Glomerular visceral epithelial cell (primary cell): Measurements from ENCODE around the gene CHST11.

Source experiments
- DNase-seq: peaks from one replicate; pipeline ENCODE4 v3.0.0-alpha.2; 2016; ENCODE audit errors: extremely low spot score

Gene CHST11

DNA sequence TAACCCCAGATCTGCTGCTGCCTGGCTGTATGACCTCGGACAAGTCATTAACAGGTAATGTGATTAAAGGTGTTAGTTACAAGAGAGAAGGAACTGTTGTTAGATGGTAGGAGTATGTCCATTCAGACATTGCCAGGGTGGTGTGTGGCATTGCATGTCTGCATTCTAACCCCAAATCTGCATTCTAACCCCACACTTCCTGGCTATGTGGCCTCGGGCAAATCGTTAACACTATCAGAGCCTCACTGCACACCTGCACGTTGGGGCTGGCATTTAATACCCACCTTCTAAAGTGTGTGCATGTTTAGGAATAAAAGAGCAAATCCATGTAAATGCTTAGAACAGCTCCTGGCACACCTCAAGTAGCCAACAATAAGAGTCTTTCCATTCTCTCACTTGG is 46.4 kb downstream of the CHST11 start:
- DNase-seq = no peak

DNA sequence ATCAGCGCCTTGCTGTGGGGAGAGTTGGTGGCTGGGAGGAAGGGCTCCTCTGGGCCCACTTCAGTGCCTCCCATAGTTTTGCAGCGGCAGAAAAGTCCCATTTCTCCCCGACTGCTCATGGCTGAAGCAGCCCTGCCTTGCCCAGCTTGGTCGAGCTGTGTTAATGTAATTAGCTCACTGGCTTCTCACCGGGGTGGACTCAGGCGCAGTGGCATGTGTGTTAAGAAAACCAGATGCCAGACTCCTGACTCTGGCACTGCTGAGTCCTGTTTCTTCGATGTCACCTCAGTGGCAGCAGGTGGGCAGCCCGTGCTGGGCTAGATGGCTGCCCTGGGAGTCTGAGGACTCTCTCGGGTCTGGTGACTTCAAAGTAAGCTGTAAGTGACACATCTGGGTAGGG is 47.4 kb downstream of the CHST11 start:
- no peak for DNase-seq

DNA sequence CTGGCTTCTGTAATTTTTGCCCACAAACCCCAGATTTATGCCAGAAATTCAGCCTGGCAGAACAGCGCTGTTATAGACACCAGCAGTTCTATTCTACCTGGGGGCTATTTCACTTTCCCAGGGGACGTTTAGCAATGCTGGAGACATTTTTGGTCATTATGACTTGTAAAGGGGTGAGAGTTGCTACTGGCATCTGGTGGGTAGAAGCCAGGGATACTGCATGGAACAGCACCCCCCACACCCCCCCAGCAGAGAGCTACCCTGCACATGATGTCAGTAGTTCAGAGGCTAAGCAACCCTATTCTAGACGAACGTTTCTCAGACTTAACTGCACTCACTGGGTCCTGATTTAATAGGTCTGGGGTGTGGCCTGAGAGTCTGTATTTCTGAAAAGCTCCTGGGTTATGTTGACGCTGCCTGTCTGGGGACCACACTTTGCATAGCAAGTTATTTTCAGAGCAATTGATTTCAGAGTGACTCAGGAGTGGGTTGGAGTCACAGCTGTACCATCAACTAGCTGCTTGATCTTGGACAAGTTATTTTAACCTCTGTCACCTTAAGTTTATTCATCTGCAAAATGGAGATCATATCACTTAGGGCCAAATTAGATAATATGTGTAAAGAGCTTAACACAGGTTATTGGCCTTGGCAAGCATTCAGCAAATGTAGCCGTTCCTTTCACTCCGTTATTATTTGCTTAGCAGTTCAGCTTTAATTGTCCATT is 48.5 kb downstream of the CHST11 start:
- DNase-seq = no peak

DNA sequence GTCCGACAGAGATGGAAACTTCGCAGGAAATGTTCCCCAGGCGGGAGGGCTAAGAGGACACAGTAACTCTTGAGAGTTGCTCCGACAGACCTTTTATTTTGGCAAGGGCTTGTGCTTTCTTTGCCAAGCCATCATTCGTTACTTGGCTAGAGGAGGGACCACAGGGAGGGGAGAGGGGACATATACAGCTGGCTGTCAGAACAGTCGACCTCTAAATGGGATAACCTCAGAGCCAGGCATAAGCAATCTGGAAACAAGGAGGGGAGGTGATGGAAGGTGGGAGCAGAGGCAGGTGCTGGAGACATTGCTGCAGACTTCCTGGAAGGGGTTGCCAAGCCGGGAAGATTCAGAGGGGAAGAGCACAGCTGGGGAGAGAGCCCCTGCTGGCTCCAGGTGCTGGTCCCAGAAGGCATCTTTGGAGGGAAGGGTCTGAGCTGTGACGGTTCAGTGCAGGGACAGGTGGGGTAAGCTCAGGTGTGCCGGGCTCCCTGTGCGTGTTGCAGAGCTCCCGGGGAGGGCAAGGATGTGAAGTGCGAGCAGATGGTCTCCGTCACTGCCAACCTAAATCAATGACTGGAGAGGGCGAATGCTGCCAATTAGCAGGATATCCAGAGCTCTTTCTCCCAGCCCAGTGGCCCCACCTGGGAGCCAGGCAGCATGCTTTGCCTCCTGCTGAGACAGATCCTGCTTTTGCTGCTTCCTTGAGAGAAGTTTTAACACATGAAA is 50.1 kb downstream of the CHST11 start:
- DNase-seq = no peak

DNA sequence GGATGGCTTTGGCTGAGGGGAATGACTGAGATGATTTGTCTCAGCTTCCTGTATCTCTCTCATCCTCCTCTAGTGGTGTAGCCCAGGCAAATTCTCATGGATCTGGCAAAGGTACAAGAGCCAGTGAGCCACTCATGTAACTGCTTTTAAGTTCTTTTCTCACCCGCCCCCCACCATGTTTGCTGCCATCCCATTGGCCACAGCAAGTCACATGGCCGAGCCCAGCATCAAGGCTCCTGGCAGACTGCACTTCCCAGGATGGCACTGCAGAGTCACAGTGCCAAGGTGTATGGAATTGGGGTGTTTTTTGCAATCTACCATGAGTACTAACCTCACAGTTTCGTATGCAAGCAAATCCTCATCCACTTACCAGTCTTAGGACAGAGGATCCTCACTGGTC is 50.9 kb downstream of the CHST11 start:
- DNase-seq = no peak

DNA sequence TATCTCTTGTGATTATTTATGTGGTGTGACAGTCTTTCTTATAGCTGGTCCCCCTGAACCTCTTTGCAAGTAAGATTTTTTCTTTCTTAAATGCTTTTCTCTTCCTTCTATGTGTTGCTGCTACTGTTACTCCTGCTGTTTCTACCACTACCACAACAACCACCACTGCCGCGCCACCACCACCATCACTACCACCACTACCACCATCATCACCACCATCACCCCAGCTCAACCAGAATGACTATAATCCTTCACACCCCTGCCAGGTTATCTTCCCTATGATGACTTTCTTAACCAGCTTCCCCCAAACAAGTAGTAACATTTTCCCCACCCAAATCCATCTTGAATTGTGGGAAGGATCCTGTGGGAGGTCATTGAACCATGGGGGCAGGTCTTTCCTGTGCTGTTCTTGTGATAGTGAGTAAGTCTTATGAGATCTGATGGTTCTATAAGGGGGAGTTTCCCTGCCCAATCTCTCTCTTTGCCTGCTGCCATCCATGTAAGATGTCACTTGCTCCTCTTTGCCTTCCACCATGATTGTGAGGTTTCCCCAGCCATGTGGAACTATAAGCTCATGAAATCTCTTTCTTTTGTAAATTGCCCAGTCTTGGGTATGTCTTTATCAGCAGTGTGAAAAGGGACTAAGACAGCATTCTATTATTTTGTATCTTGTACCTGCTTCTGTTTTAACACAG is 52.2 kb downstream of the CHST11 start:
- no peak for DNase-seq

DNA sequence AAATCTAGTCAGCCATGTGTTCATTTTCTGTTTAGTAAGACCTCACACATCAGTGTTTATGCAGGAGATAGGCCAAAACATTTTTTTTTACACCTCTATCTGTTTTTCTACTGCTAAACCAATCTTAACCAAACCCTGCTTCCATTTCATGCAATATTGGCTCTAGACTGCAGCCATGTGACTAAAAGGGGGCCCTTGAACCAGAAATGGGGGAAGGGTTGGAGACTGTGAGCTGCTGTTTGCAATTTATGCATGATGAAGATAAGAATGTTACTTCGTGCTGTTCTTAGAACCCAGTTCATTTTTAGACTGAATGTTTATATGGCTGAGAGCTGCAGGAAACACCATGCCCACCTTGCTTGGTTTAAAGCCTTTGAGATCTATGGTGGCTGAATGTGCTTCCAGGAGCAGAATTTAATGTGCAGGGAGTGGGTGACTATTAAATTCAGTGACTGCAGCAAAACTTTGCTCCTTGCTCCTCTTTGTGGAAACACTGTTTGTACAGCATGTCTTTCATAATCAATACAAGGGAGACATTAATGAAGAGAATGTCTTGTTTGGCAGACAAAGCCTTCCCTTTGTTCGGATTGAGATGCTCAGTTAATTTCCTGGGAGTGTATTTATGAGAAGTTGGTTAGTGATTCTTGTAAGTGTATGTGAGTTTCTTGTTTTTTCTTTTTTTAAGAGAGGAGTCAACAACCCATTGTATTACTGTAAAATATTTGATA is 53.6 kb downstream of the CHST11 start:
- DNase-seq = no peak

DNA sequence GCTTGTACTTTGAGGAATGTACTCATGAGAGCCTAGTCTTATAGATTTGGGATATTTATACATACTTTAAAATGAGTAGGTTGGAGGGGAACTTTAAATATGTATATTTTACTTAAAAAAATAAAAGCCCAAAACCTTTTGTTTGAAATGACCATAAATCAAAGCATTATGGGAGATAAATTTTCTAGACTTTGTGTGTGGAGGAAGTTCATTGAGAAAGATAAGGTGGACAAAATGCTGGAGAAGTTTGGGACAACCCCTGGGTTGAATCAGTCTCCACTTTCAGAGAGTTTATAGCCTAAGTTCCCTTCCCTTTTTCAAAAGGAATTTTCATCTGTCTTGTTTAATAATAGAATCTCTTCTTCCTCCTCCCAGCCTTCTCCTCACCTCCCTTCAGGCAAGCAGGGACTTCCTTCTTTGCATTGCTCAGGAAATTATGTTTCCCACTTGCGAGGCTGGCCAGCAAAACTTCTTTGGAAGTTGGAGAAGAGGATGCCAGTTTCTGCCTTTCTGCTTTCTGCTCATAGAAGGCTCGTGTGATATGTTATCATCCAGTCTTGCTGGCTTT is 54.2 kb downstream of the CHST11 start:
- no peak for DNase-seq

DNA sequence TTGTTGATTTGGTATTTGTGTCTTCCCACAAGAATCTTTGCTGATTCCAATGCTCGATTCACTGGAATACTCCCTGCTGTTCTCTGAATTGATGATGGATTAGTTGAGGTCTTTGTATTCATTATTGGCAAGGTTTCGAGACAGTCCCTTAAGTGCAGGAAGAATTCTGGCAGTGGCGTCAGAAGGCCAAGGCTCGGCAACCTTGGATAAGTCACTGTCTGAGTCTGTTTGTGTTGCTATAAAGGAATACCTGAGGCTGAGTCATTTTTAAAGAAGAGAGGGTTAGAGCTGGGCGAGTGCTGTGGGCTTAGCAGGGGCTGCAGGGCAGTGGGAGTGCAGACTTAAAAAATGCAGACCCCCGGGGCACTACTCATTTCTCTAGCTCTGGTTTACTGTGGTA is 56.9 kb downstream of the CHST11 start:
- no peak for DNase-seq

DNA sequence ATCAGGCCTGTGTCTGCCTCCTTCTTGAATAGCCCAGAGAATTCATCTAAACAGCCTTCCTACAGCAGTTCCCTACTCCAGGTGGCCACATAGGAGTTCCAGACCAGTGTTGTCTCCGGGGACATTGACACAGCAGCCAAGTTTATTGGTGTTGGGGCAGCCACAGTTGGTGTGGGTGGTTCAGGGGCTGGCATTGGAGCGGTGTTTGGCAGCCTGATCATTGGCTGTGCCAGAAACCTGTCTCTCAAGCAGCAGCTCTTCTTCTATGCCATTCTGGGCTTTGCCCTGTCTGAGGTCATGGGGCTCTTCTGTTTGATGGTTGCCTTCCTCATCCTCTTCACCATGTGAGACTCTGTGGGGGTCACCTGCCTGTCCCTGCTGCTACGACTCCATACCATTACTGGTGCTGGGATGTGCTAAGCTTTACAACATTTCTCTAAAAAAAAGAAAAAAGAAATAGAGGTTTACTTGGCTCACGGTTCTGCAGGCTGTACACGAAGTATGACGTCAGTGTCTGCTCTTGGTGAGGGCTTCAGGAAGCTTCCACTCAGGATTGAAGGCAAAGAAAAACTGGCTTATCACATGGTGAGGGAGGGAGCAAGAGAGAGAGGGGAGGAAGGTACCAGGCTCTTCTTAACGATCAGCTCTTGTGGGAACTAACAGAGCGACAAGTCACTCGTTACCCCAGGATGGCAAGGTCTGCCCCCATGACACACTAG is 57.5 kb downstream of the CHST11 start:
- DNase-seq = no peak

DNA sequence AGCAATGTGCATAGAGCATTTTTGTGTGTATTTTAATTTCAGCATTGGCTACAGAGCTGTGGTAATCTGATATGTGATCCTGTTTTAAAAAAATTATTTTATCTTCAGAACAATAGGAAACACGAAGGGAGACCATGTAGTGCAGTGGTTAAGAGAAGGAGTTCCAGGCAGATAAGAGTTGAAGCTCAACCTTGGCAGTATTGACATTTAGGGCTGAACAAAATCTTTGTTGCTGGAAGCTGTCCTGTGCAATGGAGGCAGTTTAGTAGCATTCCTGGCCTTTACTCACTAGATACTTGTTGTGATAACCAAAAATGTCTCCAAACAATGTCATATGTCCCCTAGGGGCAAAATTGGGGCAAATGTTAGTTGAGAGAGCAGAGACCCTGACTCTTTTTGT is 59.2 kb downstream of the CHST11 start:
- no peak for DNase-seq

DNA sequence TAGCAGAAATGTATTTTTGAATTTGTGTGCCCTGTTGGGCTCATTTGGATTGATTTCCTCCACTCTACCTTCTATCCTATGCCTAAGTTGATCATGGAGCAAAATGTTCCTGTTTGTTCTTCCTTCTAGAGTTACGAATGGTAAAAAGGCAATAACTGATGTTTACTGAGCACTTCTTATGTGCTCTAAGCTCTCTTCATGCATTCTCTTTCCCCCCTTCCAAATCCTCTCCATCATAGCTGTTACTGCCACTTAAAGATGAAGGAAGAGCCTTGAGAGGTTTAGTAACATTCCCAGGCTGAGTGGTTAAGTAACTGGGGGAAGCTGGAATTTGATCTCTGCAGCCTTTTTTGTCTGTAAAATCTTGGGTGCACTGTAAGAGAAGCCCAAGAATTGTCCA is 60.1 kb downstream of the CHST11 start:
- DNase-seq = no peak

DNA sequence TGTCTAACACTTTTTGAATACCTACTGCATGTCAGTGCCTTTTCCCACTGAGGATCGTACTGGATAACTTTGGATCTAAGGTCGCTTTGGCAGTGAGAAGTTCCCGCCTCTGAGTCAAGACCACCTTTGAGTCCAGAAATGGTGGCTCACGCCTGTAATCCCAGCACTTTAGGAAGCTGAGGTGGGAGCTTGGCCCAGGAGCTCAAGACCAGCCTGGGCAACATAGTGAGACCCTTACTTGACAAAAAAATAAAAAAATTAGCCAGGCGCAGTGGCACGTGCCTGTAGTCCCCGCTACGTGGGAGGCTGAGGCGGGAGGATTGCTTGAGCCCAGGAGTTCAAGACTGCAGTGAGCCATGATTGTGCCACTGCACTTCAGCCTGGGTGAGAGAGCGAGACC is 61.1 kb downstream of the CHST11 start:
- no peak for DNase-seq

DNA sequence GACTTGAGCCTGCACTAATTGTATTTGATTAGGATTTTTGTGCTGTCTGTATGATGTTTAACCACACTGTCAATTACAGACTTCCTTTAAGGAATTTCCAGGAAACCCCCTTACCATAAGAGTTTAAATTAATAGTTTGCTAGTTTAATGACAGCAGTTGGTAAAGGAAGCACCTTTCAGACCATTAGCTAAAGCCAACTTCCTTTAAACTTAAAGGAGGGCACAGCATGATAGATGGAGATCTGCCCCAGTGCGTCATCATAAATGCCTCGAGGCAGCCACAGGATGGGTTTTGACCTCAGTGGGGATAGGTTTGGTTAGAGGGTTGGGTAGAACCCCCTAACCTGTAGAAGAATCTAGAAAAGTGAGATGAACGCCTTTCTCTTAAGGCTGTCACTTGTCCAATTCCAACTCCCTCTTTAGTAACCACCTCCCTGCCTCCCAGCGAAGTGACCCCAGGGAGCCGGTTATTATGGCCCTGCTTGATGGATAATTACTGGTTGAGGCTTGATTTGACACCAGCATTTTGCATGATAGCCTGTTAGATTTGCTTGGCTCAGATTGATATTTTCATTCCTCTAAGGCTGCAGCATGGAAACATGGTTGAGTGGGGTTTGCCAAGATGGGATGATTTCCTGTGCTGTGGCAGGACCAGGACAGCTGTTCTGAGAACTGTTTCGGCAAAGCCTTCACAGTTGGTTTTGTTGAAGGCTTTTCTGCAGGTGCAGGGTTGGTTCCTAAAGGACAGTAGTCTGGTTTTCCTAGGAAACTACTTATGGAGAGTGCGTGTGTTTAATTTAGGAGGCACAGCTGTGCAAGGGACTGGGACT is 62.7 kb downstream of the CHST11 start:
- no peak for DNase-seq

DNA sequence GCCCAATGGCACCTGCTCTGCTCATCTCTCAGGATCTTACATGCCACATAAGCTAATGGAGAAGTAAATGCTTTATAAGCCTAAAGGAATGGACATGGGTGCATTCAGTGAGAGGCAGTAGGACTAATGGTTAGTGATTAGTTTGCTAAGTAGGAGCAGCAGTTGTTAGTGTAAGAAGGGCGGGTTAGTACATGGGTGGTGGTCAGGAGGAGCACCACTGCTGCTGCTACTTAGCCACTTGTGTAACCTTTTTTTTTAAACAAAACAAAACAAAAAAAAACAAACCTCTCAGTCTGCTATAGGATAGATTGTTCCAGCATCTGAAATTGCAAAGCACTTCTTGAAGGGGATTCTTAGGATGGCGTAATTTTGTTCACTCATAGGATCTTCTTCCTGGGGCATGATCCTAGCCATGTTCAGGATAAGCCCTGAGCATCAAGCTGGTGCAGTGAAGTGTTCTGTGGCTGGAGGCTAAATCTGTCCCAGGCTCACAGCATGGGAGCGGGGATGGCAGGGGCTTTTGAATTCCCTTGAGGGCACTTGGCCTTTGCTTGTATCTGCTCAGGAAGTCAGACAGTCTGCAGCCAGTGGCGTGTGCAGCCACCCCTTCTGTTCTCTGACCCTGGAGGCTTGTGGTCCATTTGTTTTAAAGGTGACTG is 63.6 kb downstream of the CHST11 start:
- DNase-seq = peak; percentile 2

DNA sequence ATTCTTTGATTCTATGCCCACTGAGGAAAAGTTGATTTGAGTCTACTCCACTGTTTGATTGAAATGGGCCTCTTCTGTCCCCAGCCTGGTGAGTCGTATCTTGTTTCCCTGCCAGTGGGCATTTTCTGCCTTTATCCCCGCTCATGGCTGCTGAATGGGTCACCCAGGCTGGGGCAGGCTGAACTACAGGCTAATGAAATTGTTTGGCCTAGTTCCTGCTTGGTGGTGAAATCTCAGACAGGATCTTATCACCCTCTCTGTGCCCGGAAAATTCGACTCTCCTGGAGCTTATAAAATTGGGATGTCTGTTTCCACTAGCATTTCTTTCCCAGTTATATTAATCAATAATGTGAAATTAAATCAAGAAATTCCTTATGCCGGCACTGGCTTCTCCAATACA is 65.0 kb downstream of the CHST11 start:
- DNase-seq = peak; percentile 10

DNA sequence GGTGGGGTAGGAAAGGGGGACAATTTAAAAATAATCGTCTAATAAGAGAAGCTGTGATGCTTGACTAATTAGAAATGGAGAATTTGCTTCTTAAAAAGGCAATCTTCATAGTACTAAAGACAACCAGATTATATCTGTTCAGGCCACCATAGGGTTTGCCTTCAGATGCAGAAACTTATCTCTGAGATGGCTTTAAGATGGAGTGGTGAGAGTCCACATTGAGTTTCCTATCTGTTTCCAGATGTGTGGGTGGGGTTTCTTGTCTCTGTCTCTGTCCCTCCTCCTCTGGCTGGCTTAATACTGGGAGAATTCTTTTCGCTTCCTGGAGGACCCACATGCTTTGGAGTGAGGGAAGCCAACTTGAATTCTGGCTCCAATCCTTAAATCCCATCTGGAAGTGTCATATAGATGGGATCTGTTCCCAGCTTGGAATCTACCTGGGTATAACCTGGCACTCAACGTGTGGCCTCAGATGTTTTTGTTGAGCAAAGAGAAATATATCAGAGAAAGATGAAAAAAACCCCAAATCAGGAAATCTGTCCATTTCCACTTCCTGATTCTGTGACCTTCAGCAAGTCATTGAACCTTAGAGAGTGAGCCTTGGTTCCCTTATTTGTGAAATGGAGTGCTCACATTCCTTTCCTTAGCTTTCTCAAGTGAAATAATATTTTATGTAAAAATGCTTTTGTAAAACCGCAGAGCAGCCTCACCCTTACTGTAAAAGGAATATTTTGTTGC is 66.4 kb downstream of the CHST11 start:
- DNase-seq = no peak

DNA sequence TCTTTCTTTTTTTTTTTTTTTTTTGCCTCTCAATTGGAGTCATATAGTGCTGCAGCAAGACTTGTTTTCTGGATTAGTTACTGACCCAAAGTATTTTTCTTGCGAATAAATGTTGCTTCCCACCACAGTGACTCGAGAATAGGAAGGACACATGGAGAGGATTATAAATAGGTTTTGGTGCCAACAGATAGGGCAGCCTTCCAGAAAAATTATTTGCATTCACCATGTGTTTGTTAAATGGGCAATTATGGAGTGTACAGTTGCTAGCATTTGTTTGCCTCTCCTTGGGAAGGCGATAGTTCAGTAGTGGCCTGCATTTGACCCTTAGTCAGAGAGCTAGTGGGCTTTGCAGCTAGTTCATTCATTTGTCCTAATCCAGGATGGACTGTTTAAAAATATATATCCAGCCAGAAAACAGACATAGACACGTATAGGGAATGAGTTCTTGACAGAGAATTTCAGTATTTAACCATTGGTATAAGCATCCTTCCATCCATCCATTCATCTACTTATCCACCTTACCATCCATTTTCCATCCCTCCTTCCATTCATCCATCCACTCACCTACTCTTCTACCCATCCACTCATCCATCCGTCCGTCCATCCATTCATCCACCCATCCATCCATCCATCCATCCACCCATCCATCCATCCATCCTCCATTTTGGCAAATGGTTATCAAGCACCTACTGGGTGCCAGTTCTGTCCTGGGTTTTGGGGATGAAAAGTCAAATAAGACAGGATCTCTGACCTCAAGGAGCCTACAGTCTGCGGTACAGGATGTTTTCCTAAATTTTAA is 67.5 kb downstream of the CHST11 start:
- DNase-seq = no peak
